AG04450 (cell line): ENCODE results near the gene RRAS2. TPM values are rescaled to one million over a fixed set of nuclear protein-coding genes. Genes with fewer than 3 reads are reported as not detected.

Experiments used
- CTCF ChIA-PET: fragments of 300-600, 350-600 bp; formaldehyde crosslinking; extraction: SDS; loops from one replicate; lab custom pipeline; 2022; ENCODE audit warnings: antibody characterized with exemption, inconsistent platforms; lab: Charles Lee
- POLR2A ChIA-PET: fragments of 350-600 bp; formaldehyde crosslinking; extraction: SDS; loops from one replicate; lab custom pipeline; 2021; ENCODE audit warnings: antibody characterized with exemption, inconsistent platforms; lab: Yijun Ruan, JAX
- DNase-seq: peaks from one replicate; pipeline ENCODE4 v3.0.0-alpha.2; 2011; ENCODE audit warnings: low read depth, low spot score
- H3K27ac ChIP-seq: one replicate; pipeline ENCODE4 v1.5.1; 2012; ENCODE audit warnings: low read depth, low read length, control low read depth
- H3K27me3 ChIP-seq: one replicate; pipeline ENCODE4 v1.6.0; 2012; ENCODE audit warnings: low read length; ENCODE audit not compliant: control insufficient read depth, insufficient read depth
- H3K4me3 ChIP-seq: 2 replicates; pipeline ENCODE4 v1.5.1; 2011; ENCODE audit warnings: mild to moderate bottlenecking, low read depth, low read length, control low read depth
- H3K9me3 ChIP-seq: 2 replicates; pipeline ENCODE4 v1.5.1; 2012; ENCODE audit warnings: low read length; ENCODE audit not compliant: control insufficient read depth, insufficient read depth
- CTCF ChIP-seq: IDR thresholded peaks from 2 replicates; pipeline ENCODE4 v1.5.1; 2011; ENCODE audit warnings: low read depth, low read length, control low read depth, inconsistent platforms
- polyA plus RNA-seq: library from polyadenylated mRNA; depleted of rRNA; stranded (reverse); fragments of >200 nt; gene quantifications from 2 replicates; pipeline ENCODE4 v1.2.3, GENCODE V29; 2011

RRAS2 gene
- polyA plus RNA-seq, 1 experiment, result 95.8 TPM

GRCh38 chr11:14269692-14270573, 89.0 kb downstream of the RRAS2 start:
- no peak overlapping the region for H3K27ac ChIP-seq
- no peak for TF ChIP-seq CTCF
- H3K4me3 ChIP-seq, result no peak overlapping the region
- no peaks in the 10 kb centered on the region for H3K9me3 ChIP-seq
- DNase-seq, result no peak
- no peaks in the 10 kb centered on the region for H3K27me3 ChIP-seq
- ChIA-PET CTCF (interaction anchor here (0.6 to 2.0 kb wide), 3 partner anchors 20 to 233 kb away, joined by 3 to 10 read pairs (median 3); no protein-coding TSS in a partner anchor), POLR2A (interaction anchor here (0.7 kb wide), 1 partner anchor 43 kb away, joined by 6 read pairs; no protein-coding TSS in a partner anchor)

GRCh38 chr11:14267861-14268635, 90.9 kb downstream of the RRAS2 start:
- no peak overlapping the region for H3K4me3 ChIP-seq
- H3K27me3 ChIP-seq, result no peaks in the 10 kb centered on the region
- no peak for DNase-seq
- ChIA-PET CTCF (interaction anchor here (2.0 to 4.0 kb wide), 2 partner anchors 187 kb away, joined by 10 to 11 read pairs; no protein-coding TSS in a partner anchor), POLR2A (no interaction called here)
- no peaks in the 10 kb centered on the region for H3K9me3 ChIP-seq
- TF ChIP-seq CTCF, result no peak
- H3K27ac ChIP-seq, result no peak overlapping the region

- Histone ChIP-seq H3K27ac (no peak overlapping the region), H3K9me3 (no peaks in the 10 kb centered on the region), H3K27me3 (no peaks in the 10 kb centered on the region), H3K4me3 (no peak overlapping the region)
- no peak for DNase-seq
- TF ChIP-seq CTCF, result no peak
- ChIA-PET CTCF (interaction anchor here (0.6 to 4.0 kb wide), 2 partner anchors 189 to 803 kb away, joined by 4 to 11 read pairs; no protein-coding TSS in a partner anchor), POLR2A (no interaction called here)
These were observed 92.4 kb downstream of the RRAS2 start for GRCh38 chr11:14266622-14267021.

GRCh38 chr11:14264966-14265365, 94.0 kb downstream of the RRAS2 start:
- CTCF ChIA-PET, result interaction anchor here (4.0 kb wide), 1 partner anchor 190 kb away, joined by 11 read pairs; no protein-coding TSS in a partner anchor

More at GRCh38 chr11:14264966-14265365, 94.0 kb downstream of the RRAS2 start:
- no peak for DNase-seq
- Histone ChIP-seq H3K27ac (no peak overlapping the region), H3K4me3 (no peak overlapping the region), H3K27me3 (no peaks in the 10 kb centered on the region), H3K9me3 (no peaks in the 10 kb centered on the region)
- POLR2A ChIA-PET, result no interaction called here
- TF ChIP-seq CTCF, result no peak
